ENCODE measurements around the gene KASH5. TPM values are rescaled to one million over a fixed set of nuclear protein-coding genes. Genes with fewer than 3 reads are reported as not detected.

The KASH5 gene
- total and polyA plus RNA-seq, 2 of the 13 experiments (the other 11 are each of a cell fraction or from before 2014, with no cell fraction given): not detected

DNA sequence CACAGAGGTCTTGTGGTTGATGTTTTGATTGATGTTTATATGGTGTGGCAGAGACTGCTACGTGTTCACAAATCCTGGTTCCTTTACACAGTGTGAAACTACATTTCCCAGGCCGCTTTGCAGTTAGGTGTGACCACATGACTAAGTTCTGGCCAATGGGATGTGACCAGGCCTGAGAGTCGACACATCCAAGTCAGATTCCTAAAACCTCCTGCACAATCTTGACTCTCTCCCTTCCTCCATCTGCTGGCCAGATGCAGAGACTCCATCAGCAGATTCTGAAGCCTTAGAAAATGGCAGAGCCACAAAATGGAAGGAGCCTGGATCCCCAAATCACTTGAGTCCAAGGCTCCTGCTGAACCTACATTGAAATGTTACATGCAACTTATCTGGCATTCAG, 40.2 kb upstream of the KASH5 start:
- 94% methylated on average over 3 of the region's 3 CpGs for WGBS (ENCODE audit: low lambda C conversion rate)
- ChIA-PET POLR2A (interaction anchor here (1.7 kb wide), 1 partner anchor 14 kb away, joined by 6 read pairs; the partner anchor contains the start of gene TEAD2), CTCF (ENCODE audit: low intra/inter-chr PET ratio, low total read pairs) (no interaction called here)
- intact Hi-C loops (cut with micrococcal nuclease; ENCODE audit: unreplicated experiment) (no loop called here), in situ Hi-C loops (cut with HindIII; ENCODE audit: extremely low pct_ligation_motif_present, low pct_unique_long_range_greater_than_20kb) (no loop called here)
- FAIRE-seq (peak; percentile 82), DNase-seq (ENCODE audit: low spot score) (peak; percentile 44), ATAC-seq (peak; percentile 79)
- H3K27me3 ChIP-seq (ENCODE audit: control insufficient read depth in 1 of 2, insufficient read depth in 2 of 2, low read length in 2 of 2): no peaks in the 10 kb centered on the region
- no TSS peak for BruUV-seq (replicated peaks)
- H3K9ac ChIP-seq (ENCODE audit: insufficient read depth, low read depth, low read length): no peak overlapping the region
- H4K20me1 ChIP-seq (ENCODE audit: insufficient read depth, low read length): no peaks in the 10 kb centered on the region
- no peak overlapping the region for H3K4me3 ChIP-seq (replicated peaks in 1 of 3; ENCODE audit: insufficient read depth in 1 of 3, low read depth in 2 of 3, low read length in 3 of 3)
- no peaks in the 10 kb centered on the region for H3K4me1 ChIP-seq (ENCODE audit: insufficient read depth, low read length)
- no peaks in the 10 kb centered on the region for H3K79me2 ChIP-seq (ENCODE audit: insufficient read depth, low read length)
- H3K9me3 ChIP-seq (ENCODE audit: low read length): no peaks in the 10 kb centered on the region
- H3K4me2 ChIP-seq (ENCODE audit: low read depth, low read length): no peak overlapping the region
- no peak overlapping the region for H3K27ac ChIP-seq (ENCODE audit: extremely low read length, insufficient read depth, low read length)
- no peak overlapping the region for H2AFZ ChIP-seq (ENCODE audit: low read length)
- peaks cover 6 to 7% of the 10 kb centered on the region in 2 experiments; a peak in 2 of 5 replicates for H3K36me3 ChIP-seq (replicated peaks in 1 of 2; ENCODE audit: control insufficient read depth in 1 of 2, insufficient read depth in 2 of 2, low read length in 2 of 2)
- TF ChIP-seq ZBTB38 (CRISPR knock-in tag; IDR thresholded peaks at IDR 0.05): no peak
- TF ChIP-seq CENPT (CRISPR knock-in tag; IDR thresholded peaks at IDR 0.05; ENCODE audit: low read depth): no peak
- no peak for TF ChIP-seq ZNF674 (CRISPR knock-in tag; IDR thresholded peaks at IDR 0.05; ENCODE audit: low read depth)
- no peak for TF ChIP-seq GATAD1 (CRISPR knock-in tag; IDR thresholded peaks at IDR 0.05)
- TF ChIP-seq ZNF331 (CRISPR knock-in tag; IDR thresholded peaks at IDR 0.05): no peak
- TF ChIP-seq PRPF4 (IDR thresholded peaks at IDR 0.05; ENCODE audit: low read depth, low read length, poor library complexity, severe bottlenecking): no peak
- TF ChIP-seq ZNF230 (CRISPR knock-in tag; IDR thresholded peaks at IDR 0.05): no peak
- TF ChIP-seq PLRG1 (conservative IDR thresholded peaks at IDR 0.05): no peak
- TF ChIP-seq ZNF253 (CRISPR knock-in tag; IDR thresholded peaks at IDR 0.05; ENCODE audit: borderline replicate concordance): no peak
- no peak for TF ChIP-seq HNRNPK (IDR thresholded peaks at IDR 0.05; ENCODE audit: low read depth, low read length, poor library complexity, severe bottlenecking)
- TF ChIP-seq, protein P1, sequence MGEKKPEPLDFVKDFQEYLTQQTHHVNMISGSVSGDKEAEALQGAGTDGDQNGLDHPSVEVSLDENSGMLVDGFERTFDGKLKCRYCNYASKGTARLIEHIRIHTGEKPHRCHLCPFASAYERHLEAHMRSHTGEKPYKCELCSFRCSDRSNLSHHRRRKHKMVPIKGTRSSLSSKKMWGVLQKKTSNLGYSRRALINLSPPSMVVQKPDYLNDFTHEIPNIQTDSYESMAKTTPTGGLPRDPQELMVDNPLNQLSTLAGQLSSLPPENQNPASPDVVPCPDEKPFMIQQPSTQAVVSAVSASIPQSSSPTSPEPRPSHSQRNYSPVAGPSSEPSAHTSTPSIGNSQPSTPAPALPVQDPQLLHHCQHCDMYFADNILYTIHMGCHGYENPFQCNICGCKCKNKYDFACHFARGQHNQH (CRISPR knock-in tag; IDR thresholded peaks at IDR 0.05): no peak
- TF ChIP-seq, protein P2, sequence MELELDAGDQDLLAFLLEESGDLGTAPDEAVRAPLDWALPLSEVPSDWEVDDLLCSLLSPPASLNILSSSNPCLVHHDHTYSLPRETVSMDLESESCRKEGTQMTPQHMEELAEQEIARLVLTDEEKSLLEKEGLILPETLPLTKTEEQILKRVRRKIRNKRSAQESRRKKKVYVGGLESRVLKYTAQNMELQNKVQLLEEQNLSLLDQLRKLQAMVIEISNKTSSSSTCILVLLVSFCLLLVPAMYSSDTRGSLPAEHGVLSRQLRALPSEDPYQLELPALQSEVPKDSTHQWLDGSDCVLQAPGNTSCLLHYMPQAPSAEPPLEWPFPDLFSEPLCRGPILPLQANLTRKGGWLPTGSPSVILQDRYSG (CRISPR knock-in tag; IDR thresholded peaks at IDR 0.05): no peak
- no peak for TF ChIP-seq HNF4A (CRISPR knock-in tag; IDR thresholded peaks at IDR 0.05)
- no peak for TF ChIP-seq ZNF180 (CRISPR knock-in tag; IDR thresholded peaks at IDR 0.05; ENCODE audit: borderline replicate concordance, low read depth)
- TF ChIP-seq ZNF101 (CRISPR knock-in tag; IDR thresholded peaks at IDR 0.05; ENCODE audit: borderline replicate concordance, low read depth): no peak
- TF ChIP-seq MIXL1 (CRISPR knock-in tag; IDR thresholded peaks at IDR 0.05): no peak
- no peak for TF ChIP-seq ZNF670 (CRISPR knock-in tag; IDR thresholded peaks at IDR 0.05; ENCODE audit: borderline replicate concordance)
- peak; percentile 29 for TF ChIP-seq YY1 (IDR thresholded peaks at IDR 0.05; ENCODE audit: insufficient read depth, insufficient replicate concordance, low read depth, low read length)
- TF ChIP-seq NFYB (CRISPR knock-in tag; IDR thresholded peaks at IDR 0.05): peak; percentile 72
- TF ChIP-seq ZBTB7A (CRISPR knock-in tag; IDR thresholded peaks at IDR 0.05): no peak
- TF ChIP-seq ELF3 (CRISPR knock-in tag; IDR thresholded peaks at IDR 0.05): no peak
- TF ChIP-seq ZNF672 (CRISPR knock-in tag; IDR thresholded peaks at IDR 0.05): no peak
- TF ChIP-seq ZNF547 (CRISPR knock-in tag; IDR thresholded peaks at IDR 0.05): no peak
- TF ChIP-seq, protein P3, sequence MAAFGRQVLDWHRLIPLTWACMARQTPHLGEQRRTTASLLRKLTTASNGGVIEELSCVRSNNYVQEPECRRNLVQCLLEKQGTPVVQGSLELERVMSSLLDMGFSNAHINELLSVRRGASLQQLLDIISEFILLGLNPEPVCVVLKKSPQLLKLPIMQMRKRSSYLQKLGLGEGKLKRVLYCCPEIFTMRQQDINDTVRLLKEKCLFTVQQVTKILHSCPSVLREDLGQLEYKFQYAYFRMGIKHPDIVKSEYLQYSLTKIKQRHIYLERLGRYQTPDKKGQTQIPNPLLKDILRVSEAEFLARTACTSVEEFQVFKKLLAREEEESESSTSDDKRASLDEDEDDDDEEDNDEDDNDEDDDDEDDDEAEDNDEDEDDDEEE (CRISPR knock-in tag; IDR thresholded peaks at IDR 0.05): no peak
- no peak for TF ChIP-seq XBP1 (CRISPR knock-in tag; IDR thresholded peaks at IDR 0.05)
- no peak for TF ChIP-seq RBM39 (IDR thresholded peaks at IDR 0.05; ENCODE audit: low read depth, low read length, poor library complexity, severe bottlenecking)
- TF ChIP-seq NBN (conservative IDR thresholded peaks at IDR 0.05): no peak

All from HepG2 (cell line).